NCI-H510A (cell line): ENCODE results near the gene COL8A2.
A peak's percentile ranks its signal among the peaks of the same experiment; 100 is the strongest.

Experiments used
- DNase-seq: peaks from one replicate; lab custom pipeline; 2025; lab: John Stamatoyannopoulos, UW

Gene COL8A2

GRCh38 chr1:36136535-36136934 is 11.5 kb upstream of the COL8A2 start:
- DNase-seq = no peak

- DNase-seq = no peak
Measured at GRCh38 chr1:36135796-36136195, 10.8 kb upstream of the COL8A2 start.

DNA sequence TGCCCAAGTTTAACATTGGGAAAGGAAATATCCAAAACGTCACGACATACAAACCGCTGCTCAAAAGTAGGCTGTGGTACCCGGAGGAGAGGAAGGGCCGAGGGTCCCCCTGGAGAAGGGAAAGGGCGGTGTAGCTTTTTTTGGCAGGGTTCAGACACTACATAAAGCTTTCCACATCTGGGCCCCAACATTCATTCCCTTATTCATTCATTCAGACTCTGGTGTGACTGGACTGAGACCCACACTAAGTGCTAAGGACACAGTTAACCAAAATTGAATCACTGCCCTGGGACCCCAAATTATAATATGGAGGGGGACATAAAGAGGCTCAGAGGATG is 10.3 kb upstream of the COL8A2 start:
- DNase-seq = no peak

- DNase-seq = no peak
Measured at GRCh38 chr1:36134505-36135329, 9.7 kb upstream of the COL8A2 start.

- DNase-seq = no peak
Measured at GRCh38 chr1:36134031-36134430, 9.0 kb upstream of the COL8A2 start.

DNA sequence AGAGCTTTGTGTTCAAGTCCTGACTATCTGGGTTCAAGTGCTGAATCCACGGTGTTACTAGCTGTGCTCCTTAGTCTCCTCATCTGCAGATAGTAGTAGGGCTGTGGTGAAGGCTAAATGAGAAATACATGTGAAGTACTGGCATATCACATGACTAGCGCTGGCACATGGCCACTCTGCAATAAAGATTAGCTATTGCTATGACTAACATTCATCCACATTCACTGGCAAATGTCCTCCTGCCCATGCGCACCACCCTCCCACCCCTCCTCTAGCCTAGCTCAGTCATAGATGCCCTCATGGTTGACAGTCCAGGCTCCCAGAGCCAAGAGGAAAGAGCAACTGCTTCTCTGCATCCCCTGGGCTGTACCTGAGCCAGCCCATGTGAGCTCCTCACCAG is 8.5 kb upstream of the COL8A2 start:
- peak; percentile 35 for DNase-seq

GRCh38 chr1:36132029-36132428 is 7.0 kb upstream of the COL8A2 start:
- DNase-seq = no peak

DNA sequence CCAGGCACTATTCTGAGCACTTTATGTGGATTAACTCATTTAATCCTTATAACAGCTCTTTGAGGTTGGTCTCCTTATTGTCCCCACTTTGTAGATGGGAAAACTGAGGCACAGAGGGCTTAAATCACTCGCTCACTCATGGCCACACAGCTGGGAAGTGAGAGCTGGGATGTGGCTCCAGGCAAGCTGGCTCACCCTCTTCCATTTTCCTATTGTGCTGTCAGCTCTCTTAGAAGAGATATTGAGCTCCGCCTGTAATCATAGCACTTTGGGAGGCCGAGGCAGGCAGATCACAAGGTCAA is 3.8 kb upstream of the COL8A2 start:
- DNase-seq = no peak

DNA sequence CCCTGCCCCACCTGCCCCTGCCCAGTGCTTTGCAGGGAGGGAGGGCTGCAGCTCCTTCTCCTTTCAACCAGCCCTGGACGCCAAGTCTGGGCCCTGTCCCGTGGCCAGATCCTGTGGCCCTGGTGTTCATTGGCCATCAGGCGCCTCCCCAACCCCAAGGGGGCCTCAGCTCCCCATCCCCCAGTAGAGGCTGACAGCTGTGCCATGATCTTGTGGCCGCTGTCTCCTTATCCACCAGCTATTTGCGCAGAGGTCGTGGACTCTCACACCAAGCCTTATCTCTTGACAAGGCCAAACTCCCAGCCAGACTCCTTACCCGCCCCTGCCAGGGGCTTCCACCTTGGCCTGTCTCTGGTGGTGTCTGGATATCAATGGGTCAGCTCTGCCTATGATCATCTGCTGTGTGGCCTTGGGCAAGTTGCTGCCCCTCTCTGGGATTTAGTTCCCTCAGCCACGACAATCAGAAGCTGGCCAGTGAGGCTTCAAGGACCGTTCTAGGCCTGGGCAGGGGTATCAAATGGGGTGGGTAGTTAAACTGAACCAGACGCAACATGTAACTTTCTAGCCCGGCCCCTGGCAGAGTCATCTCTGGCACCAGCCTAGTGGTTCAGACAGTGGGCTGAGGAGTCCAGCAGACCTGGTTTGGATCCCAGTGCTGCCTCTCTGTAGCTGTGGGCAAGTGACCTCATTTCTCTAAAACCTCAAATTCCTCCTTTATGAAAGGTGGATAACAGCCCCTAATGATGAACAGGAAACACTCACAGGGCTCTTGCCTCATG is 3.3 kb upstream of the COL8A2 start:
- no peak for DNase-seq

DNA sequence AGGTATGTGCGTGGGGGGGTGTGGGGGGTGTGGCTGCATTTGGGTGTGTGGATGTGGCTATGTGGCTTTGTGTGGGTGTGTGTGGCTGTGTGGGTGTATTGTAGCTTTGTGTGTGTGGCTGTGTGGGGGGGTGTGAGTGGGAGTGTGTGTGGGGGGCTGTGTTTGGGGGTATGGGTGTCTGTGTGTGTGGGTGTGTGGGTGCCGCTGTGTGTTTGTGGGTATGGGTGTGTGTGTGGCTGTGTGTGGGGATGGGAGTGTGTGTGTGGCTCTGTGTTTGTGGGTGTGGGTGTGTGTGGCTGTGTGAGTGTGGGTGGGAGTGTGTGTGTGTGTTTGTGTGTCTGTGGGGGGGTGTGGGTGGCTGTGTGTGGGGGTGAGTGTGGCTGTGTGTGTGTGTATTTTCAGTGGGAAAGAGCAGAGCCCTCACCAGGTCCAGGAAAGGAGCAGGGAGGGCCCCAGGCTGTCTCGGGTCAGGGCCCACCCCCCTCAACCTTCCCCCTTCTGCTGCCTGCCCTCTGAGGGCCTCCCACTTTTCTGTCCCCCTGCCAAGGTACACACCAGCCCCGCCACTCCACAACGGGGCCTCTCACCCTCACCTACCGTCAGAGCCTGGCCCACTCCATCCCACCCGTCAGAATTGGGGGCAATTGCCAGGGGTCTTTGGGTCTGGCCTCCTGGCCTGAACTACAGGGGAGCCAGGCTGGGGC is 1.9 kb upstream of the COL8A2 start:
- no peak for DNase-seq

GRCh38 chr1:36126005-36126716 is 1.1 kb upstream of the COL8A2 start:
- DNase-seq = no peak

DNA sequence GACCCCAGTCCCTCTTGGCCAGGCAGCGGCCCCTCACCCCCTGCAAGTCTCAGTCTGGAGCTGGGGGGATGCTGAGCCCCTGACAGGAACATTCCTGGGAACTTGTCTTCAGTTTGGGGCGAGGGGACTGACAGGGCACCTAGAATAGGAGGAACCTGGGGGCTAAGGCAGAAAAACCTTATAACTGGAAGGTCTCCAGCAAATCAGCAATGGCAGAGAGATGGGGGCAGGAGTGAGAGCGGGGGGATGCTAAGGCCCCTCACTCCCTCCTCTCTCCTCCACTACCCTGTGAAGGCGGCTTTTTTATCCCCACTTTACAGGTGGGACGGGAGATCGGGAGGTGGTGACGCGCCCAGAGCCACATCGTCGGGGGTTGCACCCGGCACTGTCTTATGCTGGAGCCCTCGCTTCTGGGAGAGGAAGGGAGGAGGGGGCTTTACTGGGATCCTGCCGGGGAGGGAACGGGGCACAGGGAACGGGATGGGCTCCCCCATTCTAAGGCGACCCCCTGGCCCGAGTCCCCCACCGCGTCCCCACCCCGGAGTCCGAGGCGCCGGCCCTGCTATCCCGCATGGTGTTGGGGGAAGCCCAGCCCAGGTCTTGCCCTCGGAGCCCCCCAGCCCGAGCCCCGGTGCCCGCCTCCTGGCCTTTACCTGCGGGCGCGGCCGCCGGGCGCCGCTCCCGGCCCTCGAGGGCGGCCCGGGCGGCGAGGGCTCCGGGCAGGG is 456 bp downstream of the COL8A2 start:
- no peak for DNase-seq

DNA sequence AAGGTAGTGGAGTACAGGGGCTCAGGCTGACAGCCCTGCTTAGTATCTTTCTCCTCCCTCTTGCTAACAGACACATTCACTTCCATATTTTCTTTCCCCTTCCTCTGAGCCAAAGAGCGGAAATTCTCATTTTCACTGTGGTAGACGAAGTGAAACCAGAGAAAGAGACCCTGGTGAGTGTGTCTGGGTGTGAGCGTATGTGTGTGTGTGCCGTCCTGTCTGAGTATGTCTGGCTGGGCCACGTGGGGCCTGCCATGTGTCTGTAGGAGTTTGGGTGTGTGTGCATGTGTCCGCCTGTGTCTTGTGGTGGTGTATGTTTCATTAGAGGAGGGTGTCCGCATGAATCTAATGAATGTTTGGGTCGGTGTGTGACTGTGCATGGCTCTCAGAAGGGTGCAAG is 1.7 kb downstream of the COL8A2 start:
- DNase-seq = no peak

DNA sequence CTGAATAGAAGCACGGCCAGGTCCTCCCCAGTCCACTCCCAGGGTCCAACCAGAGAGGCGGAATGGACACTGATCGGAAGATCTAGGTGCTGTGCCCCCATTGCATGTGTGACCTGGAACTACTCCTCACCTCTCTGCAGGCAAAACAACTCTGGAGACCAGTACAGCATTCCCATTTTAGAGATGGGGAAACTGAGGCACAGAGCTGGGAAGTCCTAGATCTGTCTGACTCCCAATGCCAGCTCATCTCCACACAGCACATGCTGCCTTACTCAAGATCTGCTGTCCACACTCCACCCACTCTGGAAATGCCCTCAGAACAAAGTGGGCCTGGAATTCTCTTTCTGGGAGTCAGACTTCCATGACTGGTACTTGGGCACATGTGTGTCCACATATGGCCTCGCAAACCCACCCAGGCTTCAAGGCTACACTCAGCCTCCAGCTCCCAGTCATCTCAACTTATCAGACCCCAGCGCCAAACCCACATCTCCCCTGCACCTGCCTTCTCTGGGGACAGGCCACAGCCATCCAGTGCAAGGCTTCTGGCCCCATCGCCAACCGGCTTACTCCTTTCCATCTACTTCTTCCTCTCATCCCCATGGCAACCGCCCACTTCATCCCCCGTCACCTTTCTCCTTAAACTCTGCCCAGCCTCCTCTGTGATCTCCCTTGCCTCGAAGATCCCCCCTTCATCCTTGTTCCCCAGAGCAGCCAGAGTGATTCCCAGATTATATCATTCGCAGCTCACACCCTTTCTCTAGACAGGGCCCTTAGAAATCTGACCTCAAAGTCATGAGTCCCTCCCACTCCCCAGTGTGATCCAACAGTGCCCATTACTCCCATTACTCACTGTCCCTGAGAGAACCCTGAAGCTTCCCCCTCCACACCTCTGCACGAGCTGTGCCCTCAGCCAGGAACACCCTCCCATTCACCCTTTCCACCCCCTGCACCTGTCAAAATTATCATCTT is 2.7 kb downstream of the COL8A2 start:
- DNase-seq = no peak

GRCh38 chr1:36119456-36119855 is 5.6 kb downstream of the COL8A2 start:
- no peak for DNase-seq

- no peak for DNase-seq
Measured at GRCh38 chr1:36118447-36119204, 6.4 kb downstream of the COL8A2 start.

DNA sequence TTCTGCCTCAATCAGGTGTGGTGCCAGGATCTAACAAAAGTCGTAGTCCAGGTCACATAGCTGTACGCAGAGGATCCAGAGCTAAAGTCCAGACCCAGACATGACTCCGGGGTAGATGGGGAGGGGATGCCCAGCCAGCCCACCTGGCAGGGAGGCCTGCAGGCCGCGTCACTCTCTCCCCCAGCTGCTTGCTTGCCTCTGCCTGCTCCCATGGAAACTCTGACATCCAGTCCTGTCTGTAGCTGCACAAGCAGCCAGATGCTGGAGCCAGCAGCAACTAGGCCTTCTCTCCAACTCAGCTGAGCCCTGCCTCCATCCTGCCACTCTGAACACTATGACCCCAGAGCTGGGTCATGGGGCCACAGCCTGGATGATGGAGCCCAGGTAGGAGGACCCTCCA is 8.1 kb downstream of the COL8A2 start:
- no peak for DNase-seq

DNA sequence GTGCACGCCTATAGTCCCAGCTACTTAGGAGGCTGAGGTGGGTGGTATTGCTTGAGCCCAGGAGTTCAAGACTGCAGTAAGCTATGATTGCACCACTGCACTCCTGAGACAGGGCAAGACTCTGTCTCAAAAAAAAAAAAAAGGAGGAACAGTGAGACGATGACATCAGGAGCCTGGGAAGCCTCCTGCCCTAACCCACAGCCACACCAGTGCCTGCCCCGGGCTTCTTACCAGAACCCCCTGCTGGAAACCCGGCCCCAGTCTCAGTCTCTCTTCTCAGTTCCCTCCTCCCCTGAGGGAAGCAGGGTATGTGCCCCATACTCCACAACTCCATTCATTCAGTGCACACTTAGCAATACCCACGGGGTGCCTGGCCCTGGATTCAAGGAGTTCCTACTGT is 9.1 kb downstream of the COL8A2 start:
- no peak for DNase-seq

GRCh38 chr1:36115200-36115669 is 9.8 kb downstream of the COL8A2 start:
- DNase-seq = no peak

- no peak for DNase-seq
Measured at GRCh38 chr1:36114371-36114770, 10.7 kb downstream of the COL8A2 start.
